ENCODE results near the gene C2CD2. TPM values are rescaled to one million over a fixed set of nuclear protein-coding genes. Genes with fewer than 3 reads are reported as not detected.

Gene C2CD2
- total RNA-seq, 4 donors from 2014 or later: 1.7 to 7.2 (median 2.4) TPM

GRCh38 chr21:41850085-41850484 is 103.7 kb downstream of the C2CD2 start:
- no peaks in the 10 kb centered on the region for H3K4me1 ChIP-seq
- ATAC-seq: no peak
- H3K27ac ChIP-seq: no peak overlapping the region
- in situ Hi-C loops (cut with MboI; ENCODE audit: low sequenced_read_pairs in 4 of 4): no loop called here
- no peak for TF ChIP-seq POLR2A (IDR thresholded peaks at IDR 0.05)
- TF ChIP-seq CTCF (IDR thresholded peaks at IDR 0.05 in 4 of 5, conservative IDR thresholded peaks at IDR 0.05 in 1 of 5): no peak
- DNase-seq: no peak
- intact Hi-C loops (cut with DNase I; ENCODE audit: low total_unique reads): no loop called here
- H3K4me3 ChIP-seq: no peak overlapping the region
- H3K36me3 ChIP-seq: peaks cover 0 to 14% of the 10 kb centered on the region in 2 donors
- H3K27me3 ChIP-seq: no peaks in the 10 kb centered on the region
- H3K9me3 ChIP-seq: no peaks in the 10 kb centered on the region

- Histone ChIP-seq H3K27me3 (no peaks in the 10 kb centered on the region), H3K4me1 (no peaks in the 10 kb centered on the region), H3K36me3 (peaks cover 0 to 5% of the 10 kb centered on the region in 2 donors), H3K9me3 (no peaks in the 10 kb centered on the region), H3K4me3 (no peak overlapping the region), H3K27ac (no peak overlapping the region)
- DNase-seq (no peak), ATAC-seq (no peak)
- in situ Hi-C loops (cut with MboI; ENCODE audit: low sequenced_read_pairs in 4 of 4) (loop anchor here in 1 of 4 donors (25.0 kb wide), 1 partner anchor 88 kb away; no protein-coding TSS in a partner anchor), intact Hi-C loops (cut with DNase I; ENCODE audit: low total_unique reads) (no loop called here)
- TF ChIP-seq POLR2A (IDR thresholded peaks at IDR 0.05) (no peak), CTCF (IDR thresholded peaks at IDR 0.05 in 4 of 5, conservative IDR thresholded peaks at IDR 0.05 in 1 of 5) (no peak)
Measured at GRCh38 chr21:41848958-41849580, 104.7 kb downstream of the C2CD2 start.

GRCh38 chr21:41848533-41848932 is 105.3 kb downstream of the C2CD2 start:
- intact Hi-C loops (cut with DNase I; ENCODE audit: low total_unique reads) (no loop called here), in situ Hi-C loops (cut with MboI; ENCODE audit: low sequenced_read_pairs in 4 of 4) (loop anchor here in 1 of 4 donors (25.0 kb wide), 1 partner anchor 89 kb away; no protein-coding TSS in a partner anchor)
- Histone ChIP-seq H3K27ac (no peak overlapping the region), H3K27me3 (no peaks in the 10 kb centered on the region), H3K4me1 (no peaks in the 10 kb centered on the region), H3K9me3 (no peaks in the 10 kb centered on the region), H3K4me3 (no peak overlapping the region), H3K36me3 (peaks cover 0 to 5% of the 10 kb centered on the region in 2 donors)
- DNase-seq (no peak), ATAC-seq (no peak)
- TF ChIP-seq POLR2A (IDR thresholded peaks at IDR 0.05) (no peak), CTCF (IDR thresholded peaks at IDR 0.05 in 4 of 5, conservative IDR thresholded peaks at IDR 0.05 in 1 of 5) (no peak)

- H3K36me3 ChIP-seq: peaks cover 0 to 5% of the 10 kb centered on the region in 2 donors
- H3K4me1 ChIP-seq: no peaks in the 10 kb centered on the region
- no peak overlapping the region for H3K27ac ChIP-seq
- DNase-seq (no peak), ATAC-seq (no peak)
- intact Hi-C loops (cut with DNase I; ENCODE audit: low total_unique reads): no loop called here
- no peak overlapping the region for H3K4me3 ChIP-seq
- in situ Hi-C loops (cut with MboI; ENCODE audit: low sequenced_read_pairs in 4 of 4): loop anchor here in 1 of 4 donors (25.0 kb wide), 1 partner anchor 90 kb away; no protein-coding TSS in a partner anchor
- no peaks in the 10 kb centered on the region for H3K9me3 ChIP-seq
- TF ChIP-seq CTCF (IDR thresholded peaks at IDR 0.05 in 4 of 5, conservative IDR thresholded peaks at IDR 0.05 in 1 of 5) (no peak), POLR2A (IDR thresholded peaks at IDR 0.05) (no peak)
- H3K27me3 ChIP-seq: no peaks in the 10 kb centered on the region
Measured at GRCh38 chr21:41847066-41847804, 106.6 kb downstream of the C2CD2 start.

Measured in gastrocnemius medialis (tissue), 4 donors.